Muscle of arm (tissue), 14 donors: ENCODE data around the gene ENO4. TPM values are rescaled to one million over a fixed set of nuclear protein-coding genes. Genes with fewer than 3 reads are reported as not detected.

Experiments
- DNase-seq: peaks from one replicate; pipeline ENCODE4 v3.0.0-alpha.2; 2013
- long read RNA-seq, 11 donors: transcript quantifications; one replicate each; lab custom pipeline, GENCODE V29; 2026
- polyA plus RNA-seq, 12 donors: library from polyadenylated mRNA; unstranded; fragments of 120-200 nt; gene quantifications; one replicate each; pipeline ENCODE4 v1.2.1, GENCODE V29; 2013; ENCODE audit not compliant: insufficient read length in 12 of 12

ENO4 gene, protein sequence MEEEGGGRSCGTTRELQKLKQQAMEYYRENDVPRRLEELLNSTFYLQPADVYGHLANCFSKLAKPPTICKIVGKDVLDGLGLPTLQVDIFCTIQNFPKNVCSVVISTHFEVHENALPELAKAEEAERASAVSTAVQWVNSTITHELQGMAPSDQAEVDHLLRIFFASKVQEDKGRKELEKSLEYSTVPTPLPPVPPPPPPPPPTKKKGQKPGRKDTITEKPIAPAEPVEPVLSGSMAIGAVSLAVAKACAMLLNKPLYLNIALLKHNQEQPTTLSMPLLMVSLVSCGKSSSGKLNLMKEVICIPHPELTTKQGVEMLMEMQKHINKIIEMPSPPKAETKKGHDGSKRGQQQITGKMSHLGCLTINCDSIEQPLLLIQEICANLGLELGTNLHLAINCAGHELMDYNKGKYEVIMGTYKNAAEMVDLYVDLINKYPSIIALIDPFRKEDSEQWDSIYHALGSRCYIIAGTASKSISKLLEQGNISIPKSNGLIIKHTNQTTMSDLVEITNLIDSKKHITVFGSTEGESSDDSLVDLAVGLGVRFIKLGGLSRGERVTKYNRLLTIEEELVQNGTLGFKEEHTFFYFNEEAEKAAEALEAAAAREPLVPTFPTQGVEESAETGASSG
- 1 to 10 TPM in 2 of 12 donors, under 1 TPM in 8, not detected in 2; 0.18 to 1.5 (median 0.54) TPM for polyA plus RNA-seq
- long read RNA-seq, donor 1, partial matches to known transcripts, result 64 of 64 reads
- long read RNA-seq, donor 1, other reads (novel, unspliced or antisense), result 0 of 64 reads
- long read RNA-seq, donor 2, result 0 reads
- long read RNA-seq, donor 3, result 0 reads
- long read RNA-seq, donor 4, result 0 reads
- long read RNA-seq, donor 5, result 0 reads
- long read RNA-seq, donor 6, result 0 reads
- long read RNA-seq, donor 7, result 0 reads
- long read RNA-seq, donor 8, result 0 reads
- long read RNA-seq, donor 9, result 0 reads
- long read RNA-seq, donor 10, result 0 reads
- long read RNA-seq, donor 11, result 0 reads

DNA sequence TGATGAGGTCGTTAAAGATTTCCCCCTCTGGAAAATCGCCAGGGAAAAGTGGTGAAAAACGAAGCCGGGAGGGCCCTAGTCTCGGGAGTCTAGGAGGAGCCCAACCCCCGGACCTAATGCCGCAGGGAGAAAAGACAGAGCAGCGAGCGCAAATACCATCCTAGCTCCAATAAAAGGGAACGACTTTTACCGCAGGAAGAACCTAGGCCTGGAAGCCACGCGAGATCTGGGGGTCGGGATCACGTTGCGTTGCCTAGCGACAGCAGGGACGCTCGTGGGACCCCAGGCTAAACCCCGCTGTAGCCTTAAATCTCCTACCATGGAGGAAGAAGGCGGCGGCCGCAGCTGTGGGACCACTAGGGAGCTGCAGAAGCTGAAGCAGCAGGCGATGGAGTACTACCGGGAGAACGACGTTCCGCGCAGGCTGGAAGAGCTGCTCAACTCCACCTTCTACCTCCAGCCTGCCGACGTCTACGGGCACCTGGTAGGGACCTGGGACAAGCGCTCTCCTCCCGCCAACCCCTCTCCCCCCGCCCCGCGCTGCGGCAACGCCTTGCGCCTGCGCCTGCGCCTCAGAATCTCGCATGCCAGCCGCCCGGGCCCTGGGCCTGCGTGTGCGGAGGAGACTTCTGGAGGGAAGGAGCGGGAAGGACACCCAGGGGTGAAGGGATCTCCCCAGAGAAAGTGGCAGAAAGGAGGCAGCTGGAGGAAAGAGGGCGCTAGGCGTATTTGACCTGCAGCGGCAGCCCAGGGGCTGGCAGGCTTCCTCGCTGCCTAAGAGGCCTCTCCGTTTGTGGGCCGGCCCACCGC lies at the start of gene ENO4:
Gene ENO4, plus strand, starts transcription at position 252 of the 810 bp plus-strand sequence. Its CDS starts 68 bp downstream, at position 320.
- peak; percentile 88 for DNase-seq

DNA sequence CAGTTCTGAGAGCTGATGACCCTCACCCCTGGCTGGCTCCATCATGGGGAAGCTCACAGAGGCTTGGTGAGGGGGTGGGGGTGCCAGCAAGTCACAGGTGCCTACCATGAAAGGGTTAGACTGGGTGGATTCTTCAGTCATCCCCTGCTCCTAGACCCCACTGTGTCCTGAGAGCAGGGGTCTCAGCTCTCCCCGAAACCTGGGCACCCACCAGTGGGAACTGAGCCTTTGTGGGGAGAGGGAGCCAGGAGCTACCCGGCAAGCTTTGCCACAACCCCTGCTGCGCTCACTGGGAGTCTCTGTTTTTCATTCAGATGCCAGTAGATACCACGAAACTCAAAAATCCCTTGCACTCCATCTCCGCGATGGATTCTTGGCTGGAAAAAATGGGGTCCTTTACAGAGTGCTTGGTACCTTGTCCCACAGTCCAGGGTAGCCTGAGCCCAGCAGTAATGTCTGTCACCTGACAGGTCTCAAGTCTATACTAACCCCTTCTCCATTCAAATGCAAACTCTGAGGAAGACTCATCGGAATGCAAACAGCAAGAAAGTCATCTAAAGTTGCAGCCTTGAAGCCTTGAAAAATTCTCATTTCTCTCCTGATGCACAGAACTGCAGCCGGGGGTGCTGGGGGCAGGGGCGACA lies 48.9 kb upstream of the ENO4 start:
- no peak for DNase-seq

DNA sequence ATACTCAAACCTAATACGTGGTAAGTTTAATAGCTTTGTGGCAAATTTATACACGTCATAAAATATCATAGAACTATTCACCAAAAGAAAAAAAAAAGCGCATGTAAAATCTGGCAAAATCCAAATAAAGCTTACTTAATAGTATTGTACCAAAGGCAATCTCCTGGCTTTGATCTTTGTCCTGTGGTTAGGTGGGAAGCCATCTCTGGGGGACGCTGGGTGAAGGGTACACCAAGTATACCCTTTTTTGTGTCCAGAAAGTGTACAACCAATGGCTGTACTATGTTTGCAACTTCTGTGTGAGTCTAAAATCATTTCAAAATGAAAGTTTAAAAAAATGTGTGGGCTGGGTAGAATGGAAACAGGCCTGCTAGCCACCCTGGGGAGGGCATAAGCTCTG lies 47.6 kb upstream of the ENO4 start:
- no peak for DNase-seq

GRCh38 chr10:116802474-116802873 lies 46.8 kb upstream of the ENO4 start:
- no peak for DNase-seq

DNA sequence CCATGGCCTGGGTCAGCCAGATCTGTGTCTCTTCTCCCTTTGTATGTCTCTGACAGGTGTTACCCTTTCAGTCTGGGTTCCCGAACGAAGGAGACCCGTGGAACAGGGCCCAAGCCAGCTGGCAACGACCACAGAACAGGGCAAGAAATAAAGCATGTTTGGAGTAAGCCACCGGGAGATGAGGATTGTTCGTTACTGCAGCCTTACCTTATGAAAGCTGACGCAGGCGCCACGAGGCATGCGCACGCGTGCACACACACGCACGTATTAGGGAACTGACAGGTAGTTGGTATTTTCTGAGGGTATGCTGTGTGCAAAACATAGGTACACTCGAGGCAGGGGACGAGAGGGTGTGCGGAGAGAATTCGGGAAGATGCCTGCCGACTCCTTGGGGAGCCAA lies 46.4 kb upstream of the ENO4 start:
- no peak for DNase-seq

- no peak for DNase-seq
Observed at GRCh38 chr10:116803451-116804249, 45.6 kb upstream of the ENO4 start.

- no peak for DNase-seq
Observed at GRCh38 chr10:116808706-116809105, 40.6 kb upstream of the ENO4 start.

DNA sequence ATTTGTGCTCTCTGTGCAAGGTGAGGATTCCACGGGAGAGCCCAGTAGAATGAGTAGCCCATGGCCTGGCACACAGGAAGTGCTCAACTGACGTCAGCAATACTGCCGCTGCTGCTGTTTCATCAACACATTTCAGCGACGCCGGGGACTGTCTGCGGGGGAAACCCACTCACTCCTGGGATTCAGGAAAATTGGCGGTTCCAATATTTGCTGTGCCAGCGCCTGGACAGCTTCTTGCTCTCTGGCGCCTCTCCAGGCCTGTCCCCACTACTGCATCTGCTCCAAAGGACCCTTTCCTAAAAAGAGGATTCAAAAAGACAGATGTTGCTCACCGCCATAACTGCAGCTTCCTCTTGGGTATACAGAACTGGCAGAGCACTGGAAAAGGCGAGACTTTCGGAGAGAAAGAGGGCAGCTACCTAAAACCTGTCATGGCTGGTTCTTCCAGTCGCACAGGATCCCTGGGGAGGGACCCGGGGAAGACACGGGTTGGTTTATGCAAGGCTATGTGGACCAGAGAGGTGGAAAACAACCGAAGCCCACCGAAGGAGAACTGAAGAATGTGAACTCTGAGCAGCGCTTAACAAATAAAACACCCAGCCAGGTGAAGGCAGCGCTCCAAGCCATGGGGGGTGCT lies 39.7 kb upstream of the ENO4 start:
- no peak for DNase-seq

GRCh38 chr10:116810120-116810500 lies 39.2 kb upstream of the ENO4 start:
- no peak for DNase-seq

DNA sequence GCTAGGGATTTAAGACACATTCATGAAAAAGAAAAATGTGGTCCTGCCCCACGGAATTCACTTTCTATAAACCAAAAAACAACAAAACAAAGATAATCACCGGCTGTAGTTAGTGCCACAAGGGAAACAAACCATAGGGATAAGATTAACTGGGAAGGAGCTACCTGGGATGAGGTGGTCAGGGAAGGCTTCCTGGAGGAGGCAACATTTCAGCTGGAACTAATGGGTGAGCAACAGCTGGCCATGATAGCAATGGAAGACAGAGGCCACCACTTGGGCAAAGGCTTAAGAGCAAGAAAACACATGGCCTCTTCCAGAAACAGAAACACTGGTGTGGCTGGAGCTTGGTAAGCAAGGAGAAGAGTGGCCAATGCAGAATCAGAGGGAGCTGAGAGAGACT lies 38.4 kb upstream of the ENO4 start:
- DNase-seq, result no peak

DNA sequence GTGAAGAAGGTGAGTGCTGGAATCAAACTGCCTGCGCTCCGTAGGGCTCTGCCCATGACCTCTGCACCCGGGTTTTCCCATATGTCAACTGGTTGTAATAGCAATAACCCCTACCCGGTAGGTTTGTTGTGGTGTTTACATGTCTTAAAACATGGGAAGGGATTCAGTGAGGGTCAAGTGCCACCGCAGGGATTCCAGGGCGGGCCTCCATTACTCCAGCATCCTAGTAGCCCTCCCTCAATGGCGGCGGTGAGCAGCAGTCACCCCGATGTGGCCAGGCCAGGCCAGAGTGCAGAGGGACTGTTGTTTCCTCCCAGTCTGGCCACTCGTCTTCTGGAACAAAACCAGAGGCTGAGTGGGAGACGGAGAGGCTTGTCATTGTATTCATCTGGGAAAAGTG lies 37.6 kb upstream of the ENO4 start:
- no peak for DNase-seq

- DNase-seq, result no peak
Observed at GRCh38 chr10:116815641-116816415, 33.5 kb upstream of the ENO4 start.

- no peak for DNase-seq
Observed at GRCh38 chr10:116817178-116817577, 32.1 kb upstream of the ENO4 start.

GRCh38 chr10:116817780-116818343 lies 31.4 kb upstream of the ENO4 start:
- DNase-seq, result no peak

- DNase-seq, result no peak
Observed at GRCh38 chr10:116819999-116820677, 29.2 kb upstream of the ENO4 start.

- DNase-seq, result no peak
Observed at GRCh38 chr10:116825901-116826300, 23.4 kb upstream of the ENO4 start.

- DNase-seq, result no peak
Observed at GRCh38 chr10:116826803-116827202, 22.5 kb upstream of the ENO4 start.

DNA sequence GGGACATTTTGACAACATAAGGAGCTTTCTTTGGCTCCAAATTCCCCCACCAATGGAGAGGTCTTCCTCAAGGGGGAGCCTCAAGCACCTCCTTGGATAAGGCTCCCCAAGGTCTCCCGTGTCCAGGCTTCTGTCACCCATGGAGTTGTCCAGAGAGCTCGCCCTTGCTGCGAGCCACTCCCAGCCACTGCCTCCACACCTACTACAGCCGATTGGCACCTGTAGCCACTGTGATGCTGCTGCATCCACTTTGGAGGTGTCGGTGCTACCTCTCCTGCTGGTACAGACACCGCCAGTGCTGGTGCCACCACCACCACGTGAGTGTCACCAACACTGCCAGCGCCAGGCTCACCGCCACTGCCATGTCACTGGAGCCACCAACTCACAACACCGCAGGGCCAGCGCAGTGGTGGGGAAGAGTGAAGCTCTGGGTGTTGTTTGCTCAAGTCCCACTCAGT lies 22.1 kb upstream of the ENO4 start:
- no peak for DNase-seq
